ENCODE results near the gene SCYL3.

- TF ChIP-seq CTCF (IDR thresholded peaks at IDR 0.05) (no peak), POLR2AphosphoS5 (IDR thresholded peaks at IDR 0.05) (no peak), POLR2A (IDR thresholded peaks at IDR 0.05) (no peak)
Observed at GRCh38 chr1:169925505-169926482, 32.1 kb upstream of the SCYL3 start.
